Measurements from ENCODE around the gene SPRR2B. TPM values are rescaled to one million over a fixed set of nuclear protein-coding genes. Genes with fewer than 3 reads are reported as not detected.
"Not testable (repeated sequence)": the region's sequence is repeated elsewhere in the genome, so short reads cannot be mapped to it uniquely, and the experiment has no call there.

The SPRR2B gene
- total and polyA plus RNA-seq, 12 donors: not detected

GRCh38 chr1:153023109-153023508 lies 48.3 kb downstream of the SPRR2B start:
- intact Hi-C loops (cut with DNase I): no loop called here
- TF ChIP-seq CTCF (IDR thresholded peaks at IDR 0.05): no peak
- Histone ChIP-seq H3K4me1 (no peaks in the 10 kb centered on the region), H3K4me3 (no peak overlapping the region), H3K27me3 (no peaks in the 10 kb centered on the region), H3K36me3 (no peaks in the 10 kb centered on the region), H3K9me3 (no peaks in the 10 kb centered on the region), H3K27ac (no peak overlapping the region)
- WGBS, 2 donors: 81 to 82% methylated on average over 7 of the region's 7 CpGs
- no peak for DNase-seq
- ATAC-seq: no peak

GRCh38 chr1:153022340-153022739 lies 49.1 kb downstream of the SPRR2B start:
- H3K4me1 ChIP-seq; ATAC-seq; intact Hi-C loops (cut with DNase I); H3K4me3 ChIP-seq; H3K9me3 ChIP-seq; DNase-seq; H3K27me3 ChIP-seq; H3K36me3 ChIP-seq; H3K27ac ChIP-seq: not testable (repeated sequence)
- 38 to 50% methylated on average over 9 of the region's 9 CpGs for WGBS, 2 donors

GRCh38 chr1:153021829-153022228 lies 49.6 kb downstream of the SPRR2B start:
- 5% methylated on average over 2 of the region's 2 CpGs for WGBS, 2 donors
- H3K4me3 ChIP-seq; H3K36me3 ChIP-seq; intact Hi-C loops (cut with DNase I); H3K27ac ChIP-seq; DNase-seq; H3K27me3 ChIP-seq; ATAC-seq; H3K9me3 ChIP-seq; H3K4me1 ChIP-seq: not testable (repeated sequence)

Other genes starting within 250 kb of the SPRR2B start
- not detected for gene LCE1A, start 244.1 kb downstream of the SPRR2B start, total RNA-seq
- gene LCE1A, start 244.1 kb downstream of the SPRR2B start, polyA plus RNA-seq: not detected
- not detected for gene LCE6A, start 228.8 kb downstream of the SPRR2B start, total RNA-seq
- gene LCE6A, start 228.8 kb downstream of the SPRR2B start, polyA plus RNA-seq: not detected
- not detected for gene LCE7A, start 211.6 kb downstream of the SPRR2B start, total RNA-seq
- gene LCE7A, start 211.6 kb downstream of the SPRR2B start, polyA plus RNA-seq: not detected
- gene SMCP, start 193.3 kb downstream of the SPRR2B start, total RNA-seq: not detected
- gene SMCP, start 193.3 kb downstream of the SPRR2B start, polyA plus RNA-seq: not detected
- not detected for gene IVL, start 163.1 kb downstream of the SPRR2B start, total RNA-seq
- gene IVL, start 163.1 kb downstream of the SPRR2B start, polyA plus RNA-seq: under 1 TPM in 1 of 2 donors, not detected in 1; 0.06 TPM
- gene SPRR5, start 124.4 kb downstream of the SPRR2B start, total RNA-seq: not detected
- gene SPRR5, start 124.4 kb downstream of the SPRR2B start, polyA plus RNA-seq: not detected
- not detected for gene SPRR4, start 101.0 kb downstream of the SPRR2B start, total RNA-seq
- not detected for gene SPRR4, start 101.0 kb downstream of the SPRR2B start, polyA plus RNA-seq
- gene SPRR1A, start 87.5 kb downstream of the SPRR2B start, total RNA-seq: not detected
- gene SPRR1A, start 87.5 kb downstream of the SPRR2B start, polyA plus RNA-seq: not detected
- gene SPRR3, start 69.9 kb downstream of the SPRR2B start, total RNA-seq: not detected
- 1 to 10 TPM in 1 of 2 donors, not detected in 1; 2.6 TPM for gene SPRR3, start 69.9 kb downstream of the SPRR2B start, polyA plus RNA-seq
- gene SPRR1B, start 40.4 kb downstream of the SPRR2B start, total RNA-seq: not detected
- gene SPRR1B, start 40.4 kb downstream of the SPRR2B start, polyA plus RNA-seq: under 1 TPM in 1 of 2 donors, not detected in 1; 0.30 TPM
- gene SPRR2D, start 30.5 kb downstream of the SPRR2B start, total RNA-seq: not detected
- under 1 TPM in 1 of 2 donors, not detected in 1; 0.14 TPM for gene SPRR2D, start 30.5 kb downstream of the SPRR2B start, polyA plus RNA-seq
- gene SPRR2A, start 14.1 kb downstream of the SPRR2B start, total RNA-seq: not detected
- gene SPRR2A, start 14.1 kb downstream of the SPRR2B start, polyA plus RNA-seq: under 1 TPM in 1 of 2 donors, not detected in 1; 0.35 TPM
- gene SPRR2E, start 22.9 kb upstream of the SPRR2B start, total RNA-seq: not detected
- under 1 TPM in 1 of 2 donors, not detected in 1; 0.22 TPM for gene SPRR2E, start 22.9 kb upstream of the SPRR2B start, polyA plus RNA-seq
- gene SPRR2F, start 41.9 kb upstream of the SPRR2B start, total RNA-seq: not detected
- gene SPRR2F, start 41.9 kb upstream of the SPRR2B start, polyA plus RNA-seq: not detected
- not detected for gene SPRR2G, start 79.3 kb upstream of the SPRR2B start, total RNA-seq
- not detected for gene SPRR2G, start 79.3 kb upstream of the SPRR2B start, polyA plus RNA-seq
- gene LELP1, start 131.8 kb upstream of the SPRR2B start, total RNA-seq: not detected
- gene LELP1, start 131.8 kb upstream of the SPRR2B start, polyA plus RNA-seq: not detected
- not detected for gene PRR9, start 146.0 kb upstream of the SPRR2B start, total RNA-seq
- not detected for gene PRR9, start 146.0 kb upstream of the SPRR2B start, polyA plus RNA-seq
- gene LORICRIN, start 188.1 kb upstream of the SPRR2B start, total RNA-seq: not detected
- gene LORICRIN, start 188.1 kb upstream of the SPRR2B start, polyA plus RNA-seq: not detected
- not detected for gene PGLYRP3, start 241.3 kb upstream of the SPRR2B start, total RNA-seq
- gene PGLYRP3, start 241.3 kb upstream of the SPRR2B start, polyA plus RNA-seq: not detected

All from heart right ventricle (tissue), 16 donors.